HG02938 (cell line): ENCODE data around the gene TXN2.
"Not testable (repeated sequence)": the region's sequence is repeated elsewhere in the genome, so short reads cannot be mapped to it uniquely, and the experiment has no call there.

ENCODE experiments used
- ATAC-seq: cut with Tn5 transposase; IDR thresholded peaks from one replicate; pipeline ENCODE4 v1.9.1; 2021; ENCODE audit warnings: mild to moderate bottlenecking, moderate library complexity; ENCODE audit not compliant: unreplicated experiment

TXN2 gene

GRCh38 chr22:36456464-36456845 lies 25.0 kb downstream of the TXN2 start:
- no peak for ATAC-seq

DNA sequence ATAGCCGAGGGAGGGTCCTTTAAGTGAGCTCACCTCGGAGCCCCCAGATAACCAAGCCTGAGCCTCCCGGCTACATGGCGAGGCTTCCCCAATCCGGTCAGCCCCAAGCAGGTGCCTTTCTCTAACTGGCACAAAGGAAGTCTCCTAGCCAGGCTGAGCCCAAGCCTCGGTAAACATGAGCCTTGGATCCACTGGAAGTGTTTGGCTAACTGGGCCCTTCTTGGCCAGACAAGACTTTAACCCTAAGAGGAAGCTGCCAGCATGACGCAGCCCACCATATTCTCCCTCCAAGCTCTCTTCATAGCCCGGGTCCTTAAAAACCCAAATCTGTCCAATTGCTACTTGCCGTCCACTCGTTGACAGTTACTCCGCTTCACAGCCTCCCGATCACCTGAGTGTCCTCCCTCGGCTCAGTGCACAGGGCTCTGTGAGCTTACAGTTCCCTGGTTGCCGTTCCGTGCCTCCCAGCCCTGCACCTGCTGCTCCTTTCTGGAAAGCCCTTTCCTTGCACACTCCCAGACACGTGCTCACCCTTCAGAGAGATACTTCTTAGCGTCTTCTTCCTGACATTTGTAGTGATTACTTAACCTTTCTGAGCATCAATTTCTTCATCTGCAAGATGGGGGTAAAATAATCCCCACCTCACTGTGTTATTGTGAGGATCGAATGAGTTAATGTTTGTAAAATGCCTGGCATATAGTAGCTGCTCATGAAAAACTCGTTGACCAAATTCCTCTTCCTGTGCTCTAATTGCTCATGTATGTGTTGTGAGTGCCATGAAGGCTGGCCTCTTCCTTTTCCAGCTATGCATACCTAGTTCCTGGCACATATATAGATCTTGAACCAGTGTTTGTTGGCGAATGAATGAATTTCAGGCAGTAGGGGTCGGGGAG lies 25.6 kb downstream of the TXN2 start:
- no peak for ATAC-seq

- ATAC-seq = no peak
Observed at GRCh38 chr22:36454916-36455570, 26.4 kb downstream of the TXN2 start.

DNA sequence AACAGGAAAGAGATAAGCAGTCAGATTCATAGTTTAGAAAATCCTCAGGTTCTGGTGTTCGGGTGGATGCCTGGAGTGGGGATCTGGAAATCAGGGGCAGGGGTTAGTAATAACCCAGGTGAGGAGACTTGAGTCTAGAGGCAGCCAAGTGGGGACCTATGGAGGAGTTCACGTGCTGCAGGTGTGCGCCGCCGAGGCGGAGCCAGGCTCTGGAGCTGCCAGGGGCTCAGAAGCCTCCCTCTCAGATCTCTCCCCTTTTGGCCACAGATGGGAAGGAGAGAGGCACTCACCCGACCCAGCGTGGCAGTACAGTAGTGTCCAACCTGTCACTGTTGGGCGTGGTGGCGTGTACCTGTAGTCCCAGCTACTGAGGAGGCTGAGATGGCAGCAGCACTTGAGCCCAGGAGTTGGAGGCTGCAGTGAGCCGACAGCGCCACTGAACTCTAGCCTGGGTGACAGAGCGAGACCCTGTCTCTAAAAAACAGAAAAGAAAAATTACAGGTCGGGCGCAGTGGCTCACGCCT lies 27.5 kb downstream of the TXN2 start:
- ATAC-seq = no peak

DNA sequence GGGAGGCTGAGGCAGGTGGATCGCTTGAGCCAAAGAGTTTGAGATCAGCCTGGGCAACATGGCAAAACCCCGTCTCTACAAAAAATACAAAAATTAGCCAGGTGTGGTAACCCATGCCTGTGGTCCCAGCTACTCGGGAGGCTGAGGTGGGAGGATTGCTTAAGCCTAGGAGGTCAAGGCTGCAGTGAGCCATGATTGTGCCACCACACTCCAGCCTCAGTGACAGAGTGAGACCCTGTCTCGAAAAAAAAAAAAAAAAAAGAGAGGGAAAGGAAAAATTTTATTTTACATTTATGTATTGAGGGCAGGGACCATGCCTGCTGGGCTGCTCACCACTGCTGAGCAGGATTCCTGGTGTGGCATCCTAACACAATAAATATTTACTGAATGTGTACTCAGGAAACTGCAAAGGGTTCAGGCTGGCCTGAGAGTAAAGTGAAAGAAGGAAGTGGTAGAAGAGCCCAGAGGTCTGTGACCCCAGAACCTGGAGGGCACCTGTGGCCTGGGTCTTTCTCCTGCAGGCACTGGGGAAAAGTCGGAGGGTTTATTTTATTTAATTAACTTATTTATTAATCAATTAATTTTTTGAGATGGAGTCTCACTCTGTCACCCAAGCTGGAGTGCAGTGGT lies 28.3 kb downstream of the TXN2 start:
- ATAC-seq = not testable (repeated sequence)

GRCh38 chr22:36452250-36452977 lies 29.0 kb downstream of the TXN2 start:
- ATAC-seq = no peak

DNA sequence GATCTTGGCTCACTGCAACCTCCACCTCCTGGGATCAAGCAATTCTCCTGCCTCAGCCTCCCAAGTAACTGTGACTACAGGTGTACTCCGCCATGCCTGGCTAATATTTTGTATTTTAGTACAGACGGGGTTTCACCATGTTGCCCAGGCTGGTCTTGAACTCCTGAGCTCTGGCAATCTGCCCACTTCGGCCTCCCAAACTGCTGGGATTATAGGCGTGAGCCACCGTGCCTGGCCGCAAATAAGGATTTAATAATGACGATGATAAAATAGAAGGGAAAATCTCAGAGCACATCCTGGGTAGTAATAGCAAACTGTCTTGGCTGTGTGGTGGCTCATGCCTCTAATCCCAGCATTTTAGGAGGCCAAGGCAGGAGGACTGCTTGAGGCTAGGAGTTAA lies 30.5 kb downstream of the TXN2 start:
- ATAC-seq = not testable (repeated sequence)

GRCh38 chr22:36449596-36450175 lies 31.8 kb downstream of the TXN2 start:
- ATAC-seq = no peak

DNA sequence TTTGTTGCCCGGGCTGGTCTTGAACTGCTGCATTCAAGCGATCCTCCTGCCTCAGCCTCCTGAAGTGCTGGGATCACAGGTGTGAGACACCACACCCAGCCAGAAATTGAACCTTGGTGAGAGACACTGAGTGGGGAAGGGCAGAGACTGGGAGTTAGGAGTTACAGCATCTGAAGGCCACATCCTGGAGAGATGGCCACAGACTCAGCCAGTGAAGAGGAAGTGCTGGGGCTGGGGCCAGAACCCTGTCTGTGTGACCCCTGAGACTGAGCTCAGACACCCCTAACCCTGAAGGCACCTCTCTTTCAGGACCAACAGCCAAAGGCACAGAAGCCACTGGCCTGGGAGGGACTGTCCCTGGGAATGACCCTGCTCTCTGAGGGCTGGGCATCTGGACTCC lies 33.8 kb downstream of the TXN2 start:
- no peak for ATAC-seq

DNA sequence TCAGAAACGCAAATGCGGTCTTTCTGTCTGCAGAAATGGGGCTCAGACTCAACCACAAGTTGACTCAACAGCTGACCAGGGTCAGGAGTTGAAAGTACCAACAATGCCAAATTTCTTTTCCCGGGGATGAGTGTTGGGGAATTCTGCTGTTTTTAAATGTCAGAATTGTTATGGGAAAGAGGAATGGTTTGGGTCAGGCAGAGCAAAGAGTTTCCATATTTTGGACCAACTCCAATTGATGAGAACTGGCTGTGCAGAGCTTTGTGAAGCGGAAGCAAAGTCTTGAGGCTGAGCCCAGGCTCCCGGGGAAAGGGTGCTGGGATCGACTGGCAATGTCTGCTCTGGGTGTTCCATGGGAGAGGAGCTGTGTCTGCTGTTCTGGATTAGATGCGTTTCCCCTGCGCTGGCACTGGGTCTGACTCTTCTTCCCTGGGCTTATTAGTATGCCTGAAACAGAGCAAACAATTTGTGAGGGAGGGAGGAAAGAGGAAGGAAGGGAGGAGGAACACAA lies 36.2 kb downstream of the TXN2 start:
- no peak for ATAC-seq

GRCh38 chr22:36443198-36443770 lies 38.2 kb downstream of the TXN2 start:
- ATAC-seq = no peak

- no peak for ATAC-seq
Observed at GRCh38 chr22:36442506-36443197, 38.8 kb downstream of the TXN2 start.

DNA sequence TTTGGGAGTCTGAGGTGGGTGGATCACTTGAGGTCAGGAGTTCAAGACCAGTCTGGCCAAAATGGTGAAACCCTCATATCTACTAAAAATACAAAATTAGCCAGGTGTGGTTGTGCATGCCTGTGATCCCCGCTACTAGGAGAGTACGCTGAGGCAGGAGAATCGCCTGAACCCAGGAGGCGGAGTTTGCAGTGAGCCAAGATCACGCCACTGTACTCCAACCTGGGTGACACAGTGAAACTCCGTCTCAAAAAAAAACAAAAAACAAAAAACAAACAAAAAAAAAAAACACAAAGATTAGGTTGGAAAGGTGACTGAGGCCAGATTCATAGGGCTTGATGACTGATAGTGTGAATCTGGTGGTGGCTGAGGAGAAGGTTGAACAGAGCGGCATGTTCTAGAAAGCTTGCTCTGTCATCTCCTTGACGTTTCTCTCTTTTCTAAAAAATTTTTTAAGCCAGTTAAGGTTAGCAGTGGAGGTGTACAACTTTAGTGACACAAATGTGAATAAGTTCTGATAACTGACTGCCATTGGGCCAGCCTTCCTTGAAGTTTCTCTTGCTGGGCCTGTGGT lies 40.9 kb downstream of the TXN2 start:
- no peak for ATAC-seq

DNA sequence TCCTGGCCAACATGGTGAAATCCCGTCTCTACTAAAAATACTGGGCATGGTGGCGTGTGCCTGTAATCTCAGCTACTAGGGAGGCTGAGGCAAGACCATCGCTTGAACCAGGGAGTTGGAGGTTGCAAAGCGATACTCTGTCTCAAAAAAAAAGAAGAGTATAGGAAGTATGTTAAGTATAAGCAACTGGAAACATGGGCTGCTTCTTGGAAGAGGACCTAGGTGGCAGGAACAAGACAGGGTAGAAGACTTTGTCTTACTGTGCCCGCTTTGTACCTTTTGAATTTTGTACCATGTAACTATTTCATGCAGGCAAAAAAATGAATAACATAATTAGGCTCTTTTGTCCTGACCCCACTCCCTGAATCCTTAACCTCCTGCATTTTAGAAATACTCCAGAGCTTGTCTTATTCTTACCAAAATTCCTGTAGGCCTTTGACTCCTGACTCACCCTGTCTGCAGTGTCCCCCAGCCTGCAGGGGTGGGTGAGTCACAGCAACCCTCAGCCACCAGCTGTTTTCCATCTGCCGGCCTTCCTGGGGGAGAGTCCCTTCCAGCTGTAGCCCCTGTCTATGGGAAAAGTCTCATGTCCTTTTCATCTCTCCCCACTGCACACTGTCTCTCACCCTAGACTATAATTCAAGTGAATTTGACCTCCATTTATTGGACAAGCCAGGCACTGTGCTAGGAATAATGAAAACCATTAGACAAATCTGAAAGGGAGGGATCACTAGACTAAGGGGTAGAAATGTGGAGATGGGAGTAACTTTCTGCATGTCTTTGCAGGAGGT lies 41.8 kb downstream of the TXN2 start:
- no peak for ATAC-seq

GRCh38 chr22:36435516-36436415 lies 45.7 kb downstream of the TXN2 start:
- no peak for ATAC-seq

DNA sequence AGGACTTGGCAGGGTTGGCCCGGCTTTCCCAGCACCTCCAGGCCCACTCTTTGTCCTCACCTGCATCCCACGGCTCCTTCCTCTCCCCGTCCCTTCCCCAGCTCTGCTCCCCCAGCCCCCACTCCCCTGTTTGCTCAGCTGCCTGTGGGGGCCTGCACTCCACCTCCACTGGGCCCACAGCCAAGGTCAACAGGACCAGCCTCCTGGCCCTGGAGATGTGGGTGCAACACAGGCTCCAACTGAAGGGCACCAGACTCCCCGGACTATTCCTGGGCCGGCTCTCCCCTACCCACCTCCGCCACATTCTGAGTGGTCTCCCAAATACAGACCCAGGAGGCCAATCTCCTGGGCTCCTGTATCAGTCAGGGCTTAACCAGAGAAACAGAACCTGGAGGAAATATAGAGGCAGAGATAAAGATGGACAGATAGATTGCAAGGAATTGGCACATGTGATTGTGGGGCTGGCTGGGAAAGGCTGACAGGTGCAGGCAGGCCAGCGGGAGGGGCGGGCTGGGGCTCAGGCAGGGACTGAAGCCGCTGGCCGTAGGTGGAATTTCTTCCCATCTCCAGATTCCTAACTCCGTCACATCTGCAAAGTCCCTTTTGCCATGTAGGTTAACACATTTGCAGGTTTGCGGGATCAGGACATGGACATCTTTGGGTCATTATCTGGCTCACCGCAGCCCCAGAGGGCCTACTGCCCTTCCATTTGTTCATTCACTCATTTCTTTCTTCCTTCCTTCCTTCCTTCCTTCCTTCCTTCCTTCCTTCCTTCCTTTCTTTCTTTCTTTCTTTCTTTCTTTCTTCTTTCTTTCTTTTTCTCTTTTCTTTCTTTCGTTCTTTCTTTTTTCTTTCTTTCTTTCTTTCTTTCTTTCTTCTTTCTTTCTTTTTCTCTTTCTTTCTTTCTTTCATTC lies 47.9 kb downstream of the TXN2 start:
- no peak for ATAC-seq
